Stimulated activated CD4-positive, alpha-beta T cell treated with anti-CD3 and anti-CD28 coated beads, Interleukin-4, amount 100 ng/mL, for 1 hour (primary cell): ENCODE measurements around the gene MYOZ2.

Experiments
- DNase-seq: peaks from one replicate; pipeline ENCODE4 v3.0.0-alpha.2; 2020

Gene MYOZ2

GRCh38 chr4:119135721-119136121 lies at the start of gene MYOZ2:
Gene MYOZ2, plus strand, starts transcription at chr4:119135832. Its CDS starts 694 bp downstream, at chr4:119136526.
- no peak for DNase-seq

- DNase-seq = no peak
These were observed 48.5 kb upstream of the MYOZ2 start for GRCh38 chr4:119087121-119087520.

GRCh38 chr4:119087656-119088055 lies 48.0 kb upstream of the MYOZ2 start:
- no peak for DNase-seq

GRCh38 chr4:119093042-119093827 lies 42.4 kb upstream of the MYOZ2 start:
- no peak for DNase-seq

- DNase-seq = no peak
These were observed 38.2 kb upstream of the MYOZ2 start for GRCh38 chr4:119097282-119097900.

GRCh38 chr4:119098306-119098705 lies 37.3 kb upstream of the MYOZ2 start:
- no peak for DNase-seq

GRCh38 chr4:119099227-119099810 lies 36.3 kb upstream of the MYOZ2 start:
- DNase-seq = no peak

GRCh38 chr4:119100655-119101054 lies 35.0 kb upstream of the MYOZ2 start:
- no peak for DNase-seq

GRCh38 chr4:119103263-119103662 lies 32.4 kb upstream of the MYOZ2 start:
- no peak for DNase-seq

GRCh38 chr4:119104644-119105273 lies 30.9 kb upstream of the MYOZ2 start:
- no peak for DNase-seq

- DNase-seq = no peak
These were observed 30.0 kb upstream of the MYOZ2 start for GRCh38 chr4:119105605-119106004.

GRCh38 chr4:119106036-119107000 lies 29.3 kb upstream of the MYOZ2 start:
- DNase-seq = no peak

- no peak for DNase-seq
These were observed 25.5 kb upstream of the MYOZ2 start for GRCh38 chr4:119110121-119110520.

GRCh38 chr4:119111296-119111695 lies 24.3 kb upstream of the MYOZ2 start:
- DNase-seq = no peak

- DNase-seq = no peak
These were observed 22.5 kb upstream of the MYOZ2 start for GRCh38 chr4:119113033-119113655.

- no peak for DNase-seq
These were observed 19.6 kb upstream of the MYOZ2 start for GRCh38 chr4:119116021-119116420.

- no peak for DNase-seq
These were observed 18.4 kb upstream of the MYOZ2 start for GRCh38 chr4:119116925-119117900.

GRCh38 chr4:119118397-119118796 lies 17.2 kb upstream of the MYOZ2 start:
- no peak for DNase-seq

GRCh38 chr4:119124352-119124751 lies 11.3 kb upstream of the MYOZ2 start:
- no peak for DNase-seq

- no peak for DNase-seq
These were observed 9.7 kb upstream of the MYOZ2 start for GRCh38 chr4:119125931-119126330.

- DNase-seq = no peak
These were observed 7.5 kb upstream of the MYOZ2 start for GRCh38 chr4:119128148-119128547.
